ENCODE measurements around the gene SBDS.
"Not testable (repeated sequence)": the region's sequence is repeated elsewhere in the genome, so short reads cannot be mapped to it uniquely, and the experiment has no call there.

The SBDS gene

GRCh38 chr7:67018940-67019339, 23.6 kb upstream of the SBDS start:
- Histone ChIP-seq H3K23ac (ENCODE audit: low read length) (no peak overlapping the region), H3K56ac (ENCODE audit: low read length) (no peak overlapping the region), H3K79me2 (ENCODE audit: control insufficient read depth, insufficient read depth, low read length) (no peaks in the 10 kb centered on the region), H3K18ac (ENCODE audit: low read length) (no peak overlapping the region), H3K36me3 (ENCODE audit: control insufficient read depth, insufficient read depth, low read length) (peaks cover 6% of the 10 kb centered on the region), H3K4ac (ENCODE audit: low read depth, low read length) (no peak overlapping the region), H3K79me1 (ENCODE audit: low read length) (peaks cover 1% of the 10 kb centered on the region), H3K4me1 (ENCODE audit: control insufficient read depth, low read depth, low read length) (no peaks in the 10 kb centered on the region), H2BK120ac (ENCODE audit: low read depth, low read length) (no peak overlapping the region), H4K5ac (ENCODE audit: low read length) (no peak overlapping the region), H3K27ac (ENCODE audit: low read depth, low read length) (no peak overlapping the region), H3K4me3 (ENCODE audit: low read length) (no peak overlapping the region), H3K9ac (ENCODE audit: low read length) (no peak overlapping the region), H3K4me2 (ENCODE audit: low read length) (no peak overlapping the region), H4K8ac (ENCODE audit: low read depth, low read length) (no peak overlapping the region), H2BK5ac (ENCODE audit: low read length) (no peak overlapping the region), H2BK15ac (replicated peaks; ENCODE audit: low read depth) (no peak overlapping the region), H2AK5ac (ENCODE audit: low read length) (no peak overlapping the region), H3K27me3 (ENCODE audit: insufficient read depth, low read length, poor library complexity) (no peaks in the 10 kb centered on the region)
- WGBS (ENCODE audit: extremely low coverage, insufficient coverage, low lambda C conversion rate), result no CpG with 5 or more reads among the region's 7 CpGs
- DNase-seq, result no peak

- not testable (repeated sequence) for H3K36me3 ChIP-seq (ENCODE audit: control insufficient read depth, insufficient read depth, low read length); H3K4me2 ChIP-seq (ENCODE audit: low read length); H3K56ac ChIP-seq (ENCODE audit: low read length); H3K4me3 ChIP-seq (ENCODE audit: low read length); H3K4me1 ChIP-seq (ENCODE audit: control insufficient read depth, low read depth, low read length); H3K4ac ChIP-seq (ENCODE audit: low read depth, low read length); DNase-seq; H3K18ac ChIP-seq (ENCODE audit: low read length); H4K8ac ChIP-seq (ENCODE audit: low read depth, low read length); H2BK15ac ChIP-seq (replicated peaks; ENCODE audit: low read depth); H4K5ac ChIP-seq (ENCODE audit: low read length); H3K9ac ChIP-seq (ENCODE audit: low read length); H2BK5ac ChIP-seq (ENCODE audit: low read length); H3K23ac ChIP-seq (ENCODE audit: low read length); H2AK5ac ChIP-seq (ENCODE audit: low read length); H3K27ac ChIP-seq (ENCODE audit: low read depth, low read length); H3K79me2 ChIP-seq (ENCODE audit: control insufficient read depth, insufficient read depth, low read length); H3K79me1 ChIP-seq (ENCODE audit: low read length); H3K27me3 ChIP-seq (ENCODE audit: insufficient read depth, low read length, poor library complexity); H2BK120ac ChIP-seq (ENCODE audit: low read depth, low read length)
- WGBS (ENCODE audit: extremely low coverage, insufficient coverage, low lambda C conversion rate), result no CpG with 5 or more reads among the region's 8 CpGs
These were observed 22.6 kb upstream of the SBDS start for GRCh38 chr7:67017971-67018370.

GRCh38 chr7:67014076-67014622, 18.8 kb upstream of the SBDS start:
- H3K36me3 ChIP-seq (ENCODE audit: control insufficient read depth, insufficient read depth, low read length); H3K4me1 ChIP-seq (ENCODE audit: control insufficient read depth, low read depth, low read length); H2BK5ac ChIP-seq (ENCODE audit: low read length); H3K27ac ChIP-seq (ENCODE audit: low read depth, low read length); H3K4ac ChIP-seq (ENCODE audit: low read depth, low read length); H3K9ac ChIP-seq (ENCODE audit: low read length); H2AK5ac ChIP-seq (ENCODE audit: low read length); H4K8ac ChIP-seq (ENCODE audit: low read depth, low read length); H2BK15ac ChIP-seq (replicated peaks; ENCODE audit: low read depth); H3K79me2 ChIP-seq (ENCODE audit: control insufficient read depth, insufficient read depth, low read length); H3K27me3 ChIP-seq (ENCODE audit: insufficient read depth, low read length, poor library complexity); DNase-seq; H3K4me2 ChIP-seq (ENCODE audit: low read length); H3K18ac ChIP-seq (ENCODE audit: low read length); H3K4me3 ChIP-seq (ENCODE audit: low read length); H2BK120ac ChIP-seq (ENCODE audit: low read depth, low read length); H3K23ac ChIP-seq (ENCODE audit: low read length); H3K56ac ChIP-seq (ENCODE audit: low read length); H4K5ac ChIP-seq (ENCODE audit: low read length); H3K79me1 ChIP-seq (ENCODE audit: low read length): not testable (repeated sequence)
- WGBS (ENCODE audit: extremely low coverage, insufficient coverage, low lambda C conversion rate), result no CpG with 5 or more reads among the region's 9 CpGs

GRCh38 chr7:67009677-67010076, 14.3 kb upstream of the SBDS start:
- not testable (repeated sequence) for H3K4me1 ChIP-seq (ENCODE audit: control insufficient read depth, low read depth, low read length); H2BK120ac ChIP-seq (ENCODE audit: low read depth, low read length); H3K4ac ChIP-seq (ENCODE audit: low read depth, low read length); H3K23ac ChIP-seq (ENCODE audit: low read length); H4K8ac ChIP-seq (ENCODE audit: low read depth, low read length); DNase-seq; H3K36me3 ChIP-seq (ENCODE audit: control insufficient read depth, insufficient read depth, low read length); H3K4me3 ChIP-seq (ENCODE audit: low read length); H2AK5ac ChIP-seq (ENCODE audit: low read length); H3K9ac ChIP-seq (ENCODE audit: low read length); H3K27me3 ChIP-seq (ENCODE audit: insufficient read depth, low read length, poor library complexity); H2BK15ac ChIP-seq (replicated peaks; ENCODE audit: low read depth); H3K18ac ChIP-seq (ENCODE audit: low read length); H3K56ac ChIP-seq (ENCODE audit: low read length); H3K79me1 ChIP-seq (ENCODE audit: low read length); H3K27ac ChIP-seq (ENCODE audit: low read depth, low read length); H4K5ac ChIP-seq (ENCODE audit: low read length); H2BK5ac ChIP-seq (ENCODE audit: low read length); H3K4me2 ChIP-seq (ENCODE audit: low read length); H3K79me2 ChIP-seq (ENCODE audit: control insufficient read depth, insufficient read depth, low read length)
- no CpG with 5 or more reads among the region's 3 CpGs for WGBS (ENCODE audit: extremely low coverage, insufficient coverage, low lambda C conversion rate)

DNA sequence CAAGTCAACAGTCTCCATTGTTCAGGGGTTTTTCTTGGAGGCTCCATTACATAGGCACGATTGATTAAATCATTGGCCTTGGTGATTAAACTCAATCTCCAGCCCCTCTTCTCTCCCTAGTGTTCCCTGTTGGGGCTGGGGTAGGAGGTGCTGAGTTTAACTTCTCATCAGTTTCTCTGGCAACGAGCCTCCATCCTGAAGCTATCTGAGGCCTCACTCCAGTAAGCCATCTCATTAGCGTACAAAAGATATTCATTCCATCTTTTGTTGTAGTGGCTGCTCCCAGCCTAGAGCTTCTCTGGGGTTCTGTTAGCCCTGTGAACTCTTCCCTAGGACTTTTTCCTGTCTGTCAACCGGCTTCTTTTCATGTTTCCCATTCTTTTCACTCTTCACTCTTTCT, 12.9 kb upstream of the SBDS start:
- Histone ChIP-seq H2BK15ac (replicated peaks; ENCODE audit: low read depth) (no peak overlapping the region), H3K36me3 (ENCODE audit: control insufficient read depth, insufficient read depth, low read length) (no peaks in the 10 kb centered on the region), H4K8ac (ENCODE audit: low read depth, low read length) (no peak overlapping the region), H4K5ac (ENCODE audit: low read length) (no peak overlapping the region), H3K27me3 (ENCODE audit: insufficient read depth, low read length, poor library complexity) (no peaks in the 10 kb centered on the region), H3K9ac (ENCODE audit: low read length) (no peak overlapping the region), H3K4me1 (ENCODE audit: control insufficient read depth, low read depth, low read length) (no peaks in the 10 kb centered on the region), H3K56ac (ENCODE audit: low read length) (no peak overlapping the region), H3K27ac (ENCODE audit: low read depth, low read length) (no peak overlapping the region), H3K79me1 (ENCODE audit: low read length) (no peaks in the 10 kb centered on the region), H2BK5ac (ENCODE audit: low read length) (no peak overlapping the region), H3K4me3 (ENCODE audit: low read length) (no peak overlapping the region), H2AK5ac (ENCODE audit: low read length) (no peak overlapping the region), H3K4me2 (ENCODE audit: low read length) (no peak overlapping the region), H3K23ac (ENCODE audit: low read length) (no peak overlapping the region), H3K79me2 (ENCODE audit: control insufficient read depth, insufficient read depth, low read length) (no peaks in the 10 kb centered on the region), H3K18ac (ENCODE audit: low read length) (no peak overlapping the region), H2BK120ac (ENCODE audit: low read depth, low read length) (no peak overlapping the region), H3K4ac (ENCODE audit: low read depth, low read length) (no peak overlapping the region)
- DNase-seq, result peak; percentile 51
- no CpG with 5 or more reads among the region's 4 CpGs for WGBS (ENCODE audit: extremely low coverage, insufficient coverage, low lambda C conversion rate)

DNA sequence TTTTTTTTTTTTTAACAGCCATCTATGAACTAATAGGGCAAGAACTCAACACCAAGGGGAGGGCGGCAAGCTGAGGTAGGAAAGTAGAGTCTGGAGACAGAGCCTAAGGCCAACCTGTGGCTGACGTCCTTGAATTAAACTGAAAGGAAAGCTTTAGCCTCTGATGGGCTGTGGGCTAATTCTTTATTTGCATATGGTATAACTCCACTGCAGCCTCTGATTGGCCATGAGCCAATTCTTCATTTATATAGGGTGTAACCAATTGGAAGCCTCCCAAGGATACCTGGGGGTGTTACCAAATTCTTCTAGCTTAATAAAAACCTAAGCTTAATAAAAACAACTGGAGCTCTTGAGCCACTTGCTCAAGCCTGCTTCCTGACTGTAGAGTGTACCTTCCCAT, 11.6 kb upstream of the SBDS start:
- Histone ChIP-seq H3K9ac (ENCODE audit: low read length) (no peak overlapping the region), H2BK120ac (ENCODE audit: low read depth, low read length) (no peak overlapping the region), H3K27me3 (ENCODE audit: insufficient read depth, low read length, poor library complexity) (no peaks in the 10 kb centered on the region), H3K27ac (ENCODE audit: low read depth, low read length) (no peak overlapping the region), H3K4me3 (ENCODE audit: low read length) (no peak overlapping the region), H3K4me1 (ENCODE audit: control insufficient read depth, low read depth, low read length) (no peaks in the 10 kb centered on the region), H2AK5ac (ENCODE audit: low read length) (no peak overlapping the region), H3K79me1 (ENCODE audit: low read length) (no peaks in the 10 kb centered on the region), H4K5ac (ENCODE audit: low read length) (no peak overlapping the region), H3K79me2 (ENCODE audit: control insufficient read depth, insufficient read depth, low read length) (no peaks in the 10 kb centered on the region), H3K4ac (ENCODE audit: low read depth, low read length) (no peak overlapping the region), H3K18ac (ENCODE audit: low read length) (no peak overlapping the region), H3K4me2 (ENCODE audit: low read length) (no peak overlapping the region), H4K8ac (ENCODE audit: low read depth, low read length) (no peak overlapping the region), H2BK15ac (replicated peaks; ENCODE audit: low read depth) (no peak overlapping the region), H3K56ac (ENCODE audit: low read length) (no peak overlapping the region), H2BK5ac (ENCODE audit: low read length) (no peak overlapping the region), H3K36me3 (ENCODE audit: control insufficient read depth, insufficient read depth, low read length) (no peaks in the 10 kb centered on the region), H3K23ac (ENCODE audit: low read length) (no peak overlapping the region)
- no peak for DNase-seq
- no CpG with 5 or more reads among the region's 2 CpGs for WGBS (ENCODE audit: extremely low coverage, insufficient coverage, low lambda C conversion rate)

Data from mesendoderm (in vitro differentiated cells).